B cell (primary cell): ENCODE measurements around the gene PDGFA. TPM values are rescaled to one million over a fixed set of nuclear protein-coding genes. Genes with fewer than 3 reads are reported as not detected.

Experiments used
- ATAC-seq: fragments of 200-7000 bp; cut with Tn5 transposase; one replicate; pipeline ENCODE4 v1.10.0; 2021; ENCODE audit warnings: low read depth, mild to moderate bottlenecking, moderate number of reproducible peaks, moderate library complexity
- CTCF ChIA-PET: fragments of 350-600 bp; sonication (Branson Sonifier 250); formaldehyde crosslinking; loops from one replicate; lab custom pipeline; 2021; ENCODE audit warnings: antibody characterized with exemption, inconsistent platforms; lab: Charles Lee
- POLR2A ChIA-PET: fragments of 350-600 bp; sonication (Branson Sonifier 250); formaldehyde crosslinking; loops from one replicate; lab custom pipeline; 2021; ENCODE audit warnings: antibody characterized with exemption; lab: Charles Lee
- DNase-seq: peaks from one replicate; pipeline ENCODE4 v3.0.0; 2013
- H2AFZ ChIP-seq: 2 replicates; pipeline ENCODE4 v1.6.1; 2012; ENCODE audit warnings: mild to moderate bottlenecking, low read depth, low read length; ENCODE audit not compliant: insufficient read depth, poor library complexity, severe bottlenecking
- H3K27ac ChIP-seq, 2 donors: 1 replicate in 1 of 2; 2 replicates in 1 of 2; pipeline ENCODE4 v1.5.1; 2012 to 2013; ENCODE audit warnings: low read length in 2 of 2, mild to moderate bottlenecking in 2 of 2, moderate library complexity in 1 of 2
- H3K27me3 ChIP-seq, 4 experiments: fragments of 200-600 bp in 1 of 4; sonication (generic) in 1 of 4; replicated peaks in 1 of 4; 1 replicate in 2 of 4; 2 replicates in 2 of 4; pipeline versions ENCODE4 v1.6.1 to v1.7.0; 2013 to 2016; ENCODE audit warnings: low read length in 3 of 4, mild to moderate bottlenecking in 2 of 4, mixed read lengths in 1 of 4, moderate library complexity in 1 of 4; ENCODE audit not compliant: insufficient read depth in 4 of 4, control insufficient read depth in 3 of 4; ENCODE audit errors: control extremely low read depth in 1 of 4
- H3K36me3 ChIP-seq, 2 experiments: replicated peaks in 1 of 2; 1 replicate in 1 of 2; 2 replicates in 1 of 2; pipeline versions ENCODE4 v1.6.1 to v1.7.1; 2013; ENCODE audit warnings: low read length in 1 of 2; ENCODE audit not compliant: insufficient read depth in 2 of 2, control insufficient read depth in 1 of 2; ENCODE audit errors: control extremely low read depth in 1 of 2, extremely low read depth in 1 of 2
- H3K4me1 ChIP-seq, 2 donors: fragments of 200-600 bp in 1 of 2; sonication (generic) in 1 of 2; 1 replicate in 1 of 2; 2 replicates in 1 of 2; pipeline versions ENCODE4 v1.5.1 to v1.6.1; 2013 to 2017; ENCODE audit warnings: low read length in 2 of 2; ENCODE audit not compliant: control insufficient read depth in 2 of 2, insufficient read depth in 2 of 2
- H3K4me2 ChIP-seq: replicated peaks from 2 replicates; pipeline ENCODE3; 2012; ENCODE audit warnings: mild to moderate bottlenecking, low read depth, low read length; ENCODE audit not compliant: poor library complexity, severe bottlenecking
- H3K4me3 ChIP-seq, 5 experiments: fragments of 200-600 bp in 1 of 5; sonication (generic) in 1 of 5; 1 replicate in 3 of 5; 2 replicates in 2 of 5; pipeline versions ENCODE4 v1.5.1 to v1.7.0; 2011 to 2016; ENCODE audit warnings: low read length in 4 of 5, mild to moderate bottlenecking in 4 of 5, low read depth in 2 of 5, control low read depth in 1 of 5, moderate library complexity in 1 of 5; ENCODE audit not compliant: insufficient read depth in 1 of 5; ENCODE audit errors: control extremely low read depth in 1 of 5, extremely low read depth in 1 of 5
- H3K79me2 ChIP-seq: fragments of 200-600 bp; sonication (generic); one replicate; pipeline ENCODE4 v1.6.0; 2016; ENCODE audit warnings: low read length; ENCODE audit not compliant: control insufficient read depth, insufficient read depth
- H3K9ac ChIP-seq: fragments of 200-600 bp; sonication (generic); 2 replicates; pipeline ENCODE4 v1.6.1; 2017; ENCODE audit warnings: mild to moderate bottlenecking, low read length, moderate library complexity
- H3K9me3 ChIP-seq, 3 donors: one replicate each; pipeline versions ENCODE4 v1.6.1 to v1.7.1; 2013; ENCODE audit warnings: low read length in 2 of 3; ENCODE audit not compliant: control insufficient read depth in 2 of 3, insufficient read depth in 1 of 3; ENCODE audit errors: control extremely low read depth in 1 of 3
- H4K20me1 ChIP-seq: 2 replicates; pipeline ENCODE4 v1.6.0; 2012; ENCODE audit warnings: mild to moderate bottlenecking, low read length; ENCODE audit not compliant: insufficient read depth, control insufficient read depth, poor library complexity, severe bottlenecking
- H3K27ac Mint-ChIP-seq: one replicate; pipeline ENCODE4 v1.8.0; 2021; ENCODE audit warnings: mixed read lengths
- H3K27me3 Mint-ChIP-seq: one replicate; pipeline ENCODE4 v1.8.0; 2021; ENCODE audit warnings: mixed read lengths
- H3K4me1 Mint-ChIP-seq: one replicate; pipeline ENCODE4 v1.8.0; 2021; ENCODE audit warnings: mixed read lengths
- H3K4me3 Mint-ChIP-seq: one replicate; pipeline ENCODE4 v1.8.0; 2021; ENCODE audit warnings: mixed read lengths
- H3K9me3 Mint-ChIP-seq: one replicate; pipeline ENCODE4 v1.8.0; 2022; ENCODE audit warnings: mixed read lengths; ENCODE audit not compliant: insufficient read depth
- CTCF ChIP-seq: fragments of 200-600 bp; IDR thresholded peaks from one replicate; pipeline ENCODE4 v1.8.0; 2022; ENCODE audit warnings: antibody characterized with exemption, mild to moderate bottlenecking
- EZH2 ChIP-seq: IDR thresholded peaks from 2 replicates; pipeline ENCODE4 v1.6.1; 2012; ENCODE audit warnings: borderline replicate concordance, low read depth, mild to moderate bottlenecking, moderate library complexity, low read length; ENCODE audit not compliant: insufficient read depth, poor library complexity, severe bottlenecking
- WGBS: methylation state at CpG from one replicate; pipeline ENCODE4 v1.1.5; 2013; ENCODE audit warnings: missing lambda C conversion rate; ENCODE audit not compliant: insufficient coverage; 5-methylcytosine and 5-hydroxymethylcytosine counted together
- intact Hi-C: fragments of 100-400 bp; cut with micrococcal nuclease; formaldehyde crosslinking; loops from one replicate; pipeline ENCODE4 v1.10.0; 2022
- polyA plus RNA-seq: library from polyadenylated mRNA; depleted of rRNA; stranded (reverse); fragments of >200 nt; gene quantifications from 2 replicates; pipeline ENCODE4 v1.2.3, GENCODE V29; 2012
- total RNA-seq, 2 donors: library from RNA; stranded (reverse); fragments of 120-200 nt in 1 of 2; gene quantifications; 1 replicate in 1 of 2; 2 replicates in 1 of 2; pipeline versions ENCODE4 v1.2.3 to v1.2.4, GENCODE V29; 2013 to 2022

PDGFA gene
- total and polyA plus RNA-seq, 2 donors (not counting 1 experiment from before 2014, with no cell fraction given) = 0.36 to 1.5 TPM

DNA sequence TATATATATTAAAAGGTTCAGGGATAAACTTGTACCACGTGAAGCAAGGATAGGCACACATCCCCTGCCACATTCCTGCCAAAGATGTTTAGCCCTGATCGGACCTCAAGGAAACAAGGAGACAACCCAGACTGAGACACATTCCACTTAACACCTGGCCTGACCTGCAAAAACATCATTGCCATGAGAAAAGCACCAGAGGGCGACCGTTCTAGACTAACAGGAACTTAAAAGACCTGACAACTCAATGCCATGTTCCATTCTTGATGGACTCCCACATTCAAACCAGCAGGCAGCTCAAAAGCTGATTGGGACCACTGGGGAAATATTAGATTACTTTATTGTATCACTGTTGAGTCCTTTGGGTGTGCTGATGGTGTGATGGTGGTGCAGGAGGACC is 8.1 kb upstream of the PDGFA start:
- no peaks in the 10 kb centered on the region for H3K9me3 Mint-ChIP-seq
- no peak overlapping the region for H2AFZ ChIP-seq
- POLR2A ChIA-PET = no interaction called here
- no peaks in the 10 kb centered on the region for H3K79me2 ChIP-seq
- H3K9me3 ChIP-seq = peaks cover 0 to 5% (median 0%) of the 10 kb centered on the region in 3 donors
- no peaks in the 10 kb centered on the region for H4K20me1 ChIP-seq
- no peak overlapping the region for H3K27ac ChIP-seq
- intact Hi-C loops = no loop called here
- H3K4me1 ChIP-seq = peaks cover 4 to 11% of the 10 kb centered on the region in 2 donors
- TF ChIP-seq EZH2 = no peak
- TF ChIP-seq CTCF = no peak
- no peak overlapping the region for H3K9ac ChIP-seq
- WGBS = 100% methylated on average over 3 of the region's 4 CpGs
- H3K4me1 Mint-ChIP-seq = peaks cover 15% of the 10 kb centered on the region
- no peak overlapping the region for H3K27ac Mint-ChIP-seq
- DNase-seq (no peak), ATAC-seq (no peak)
- no peak overlapping the region for H3K4me3 Mint-ChIP-seq
- peaks cover 6% of the 10 kb centered on the region for H3K27me3 Mint-ChIP-seq
- H3K4me2 ChIP-seq = no peak overlapping the region
- H3K4me3 ChIP-seq = no peak overlapping the region
- no peaks in the 10 kb centered on the region for H3K36me3 ChIP-seq
- peaks cover 0 to 16% (median 6%) of the 10 kb centered on the region in 4 experiments for H3K27me3 ChIP-seq
- CTCF ChIA-PET = no interaction called here

DNA sequence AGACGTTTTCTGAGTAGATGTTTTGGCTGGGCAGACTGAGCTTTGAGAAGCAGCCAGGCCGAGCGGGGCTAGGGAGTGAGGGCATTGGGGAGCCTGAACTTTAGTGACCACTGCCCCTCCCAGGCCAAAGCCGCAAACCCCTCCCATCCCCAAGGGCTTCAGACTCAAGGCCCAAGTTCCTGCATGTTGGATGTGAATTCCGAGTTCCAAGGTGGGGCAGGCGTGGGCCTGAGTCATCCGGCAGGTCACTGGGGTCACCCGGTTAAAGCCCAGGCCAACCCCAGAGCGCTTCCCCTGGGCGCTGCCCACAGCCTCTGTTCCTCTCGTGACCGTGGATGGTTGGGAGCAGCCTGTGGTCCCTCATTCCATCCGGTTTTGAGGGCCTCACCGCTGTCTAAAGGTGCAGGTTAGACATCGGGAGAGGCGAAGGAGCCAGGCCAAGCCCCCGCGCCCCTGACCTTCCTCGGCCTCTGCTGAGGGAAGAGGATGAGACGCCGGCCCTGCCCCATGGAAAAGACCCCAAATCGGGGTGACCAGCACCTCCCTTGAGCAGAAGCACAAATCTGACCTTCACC is 6.9 kb upstream of the PDGFA start:
- Histone ChIP-seq H3K4me2 (no peak overlapping the region), H3K9me3 (peaks cover 0 to 5% (median 0%) of the 10 kb centered on the region in 3 donors), H4K20me1 (no peaks in the 10 kb centered on the region), H3K4me1 (peaks cover 13 to 15% of the 10 kb centered on the region in 2 donors), H3K9ac (no peak overlapping the region), H3K36me3 (no peaks in the 10 kb centered on the region), H3K27ac (no peak overlapping the region), H3K27me3 (peaks cover 0 to 23% (median 7%) of the 10 kb centered on the region in 4 experiments), H3K79me2 (no peaks in the 10 kb centered on the region), H3K4me3 (no peak overlapping the region), H2AFZ (no peak overlapping the region)
- ATAC-seq (no peak), DNase-seq (no peak)
- Mint-ChIP-seq H3K4me3 (no peak overlapping the region), H3K27ac (no peak overlapping the region), H3K9me3 (no peaks in the 10 kb centered on the region), H3K27me3 (peaks cover 6% of the 10 kb centered on the region), H3K4me1 (peaks cover 12% of the 10 kb centered on the region)
- TF ChIP-seq CTCF (no peak), EZH2 (no peak)
- 91% methylated on average over 18 of the region's 22 CpGs for WGBS
- intact Hi-C loops = no loop called here
- ChIA-PET POLR2A (no interaction called here), CTCF (no interaction called here)
